Measurements from ENCODE around the gene OR4D10. TPM values are rescaled to one million over a fixed set of nuclear protein-coding genes. Genes with fewer than 3 reads are reported as not detected.

The OR4D10 gene
- polyA plus RNA-seq, 1 of the 3 experiments (the other 2 are of a cell fraction): not detected

GRCh38 chr11:59423835-59424234 is 49.3 kb upstream of the OR4D10 start:
- Histone ChIP-seq H4K20me1 (ENCODE audit: insufficient read depth) (no peaks in the 10 kb centered on the region), H3K27me3 (ENCODE audit: insufficient read depth) (peaks cover 3% of the 10 kb centered on the region; the same call in 1 of the 2 replicates), H3K4me2 (no peak overlapping the region), H3K9me2 (no peaks in the 10 kb centered on the region), H3K79me2 (ENCODE audit: insufficient read depth) (no peaks in the 10 kb centered on the region), H2AFZ (ENCODE audit: low read depth) (no peak overlapping the region), H3F3A (replicated peaks; ENCODE audit: insufficient read depth) (no peaks in the 10 kb centered on the region), H3K4me1 (ENCODE audit: control insufficient read depth in 1 of 2, insufficient read depth in 2 of 2, low read depth in 1 of 2, low read length in 1 of 2) (no peaks in the 10 kb centered on the region), H3K9ac (no peak overlapping the region), H3K36me3 (replicated peaks in 1 of 2; ENCODE audit: control insufficient read depth in 1 of 2, insufficient read depth in 2 of 2, low read length in 1 of 2) (no peaks in the 10 kb centered on the region), H3K4me3 (ENCODE audit: low read depth in 2 of 2, low read length in 1 of 2) (no peak overlapping the region), H3K27ac (ENCODE audit: low read depth in 2 of 2, low read length in 1 of 2) (no peak overlapping the region), H3K9me3 (no peaks in the 10 kb centered on the region)
- TF ChIP-seq USF1 (IDR thresholded peaks at IDR 0.05; ENCODE audit: borderline replicate concordance, low read depth) (no peak), GATA2 (CRISPR knock-in tag; IDR thresholded peaks at IDR 0.05) (no peak), NRF1 (IDR thresholded peaks at IDR 0.05; ENCODE audit: low read depth, low read length) (no peak), RCOR1 (IDR thresholded peaks at IDR 0.05; ENCODE audit: low read length) (no peak), CTCF (IDR thresholded peaks at IDR 0.05) (no peak), CHD2 (IDR thresholded peaks at IDR 0.05; ENCODE audit: low read length, partially characterized antibody) (no peak), FOSL2 (IDR thresholded peaks at IDR 0.05; ENCODE audit: borderline replicate concordance, low read depth) (no peak), EP300 (IDR thresholded peaks at IDR 0.05; ENCODE audit: borderline replicate concordance in 1 of 2, low read depth in 1 of 2, low read length in 1 of 2) (no peak), FOXJ3 (CRISPR knock-in tag; IDR thresholded peaks at IDR 0.05) (no peak), TAF1 (IDR thresholded peaks at IDR 0.05; ENCODE audit: borderline replicate concordance, low read depth, low read length) (no peak), ZBTB33 (IDR thresholded peaks at IDR 0.05; ENCODE audit: borderline replicate concordance, low read depth) (no peak), FOXM1 (IDR thresholded peaks at IDR 0.05; ENCODE audit: low read depth) (no peak)
- ChIA-PET POLR2A (no interaction called here), CTCF (no interaction called here)
- no peak for DNase-seq
- WGBS (ENCODE audit: low lambda C conversion rate): 2% methylated on average over 2 of the region's 2 CpGs

- Histone ChIP-seq H4K20me1 (ENCODE audit: insufficient read depth) (no peaks in the 10 kb centered on the region), H3K9ac (no peak overlapping the region), H3K9me3 (no peaks in the 10 kb centered on the region), H3K4me3 (ENCODE audit: low read depth in 2 of 2, low read length in 1 of 2) (no peak overlapping the region), H3F3A (replicated peaks; ENCODE audit: insufficient read depth) (no peaks in the 10 kb centered on the region), H3K27me3 (ENCODE audit: insufficient read depth) (peaks cover 4% of the 10 kb centered on the region; the same call in 1 of the 2 replicates), H3K27ac (ENCODE audit: low read depth in 2 of 2, low read length in 1 of 2) (no peak overlapping the region), H3K4me1 (ENCODE audit: control insufficient read depth in 1 of 2, insufficient read depth in 2 of 2, low read depth in 1 of 2, low read length in 1 of 2) (no peaks in the 10 kb centered on the region), H3K4me2 (no peak overlapping the region), H3K9me2 (no peaks in the 10 kb centered on the region), H3K36me3 (replicated peaks in 1 of 2; ENCODE audit: control insufficient read depth in 1 of 2, insufficient read depth in 2 of 2, low read length in 1 of 2) (no peaks in the 10 kb centered on the region), H2AFZ (ENCODE audit: low read depth) (no peak overlapping the region), H3K79me2 (ENCODE audit: insufficient read depth) (no peaks in the 10 kb centered on the region)
- 0% methylated on average over 4 of the region's 4 CpGs for WGBS (ENCODE audit: low lambda C conversion rate)
- ChIA-PET CTCF (no interaction called here), POLR2A (no interaction called here)
- DNase-seq: no peak
- no peak for TF ChIP-seq EZH2phosphoT487 (IDR thresholded peaks at IDR 0.05; ENCODE audit: borderline replicate concordance, low read depth)
- no peak for TF ChIP-seq TAF1 (IDR thresholded peaks at IDR 0.05; ENCODE audit: borderline replicate concordance, low read depth, low read length)
- no peak for TF ChIP-seq RXRA (IDR thresholded peaks at IDR 0.05; ENCODE audit: borderline replicate concordance, low read depth)
- no peak for TF ChIP-seq USF2 (IDR thresholded peaks at IDR 0.05; ENCODE audit: borderline replicate concordance, low read depth, low read length)
- TF ChIP-seq SIN3A (IDR thresholded peaks at IDR 0.05; ENCODE audit: borderline replicate concordance, low read depth, low read length): no peak
- no peak for TF ChIP-seq YY1 (IDR thresholded peaks at IDR 0.05; ENCODE audit: low read depth)
- no peak for TF ChIP-seq TEAD4 (IDR thresholded peaks at IDR 0.05; ENCODE audit: borderline replicate concordance, insufficient read depth)
- no peak for TF ChIP-seq MAX (IDR thresholded peaks at IDR 0.05; ENCODE audit: low read depth)
- no peak for TF ChIP-seq MEF2A (IDR thresholded peaks at IDR 0.05; ENCODE audit: borderline replicate concordance, low read depth)
- TF ChIP-seq CHD2 (IDR thresholded peaks at IDR 0.05; ENCODE audit: low read length, partially characterized antibody): no peak
- no peak for TF ChIP-seq FOXJ3 (CRISPR knock-in tag; IDR thresholded peaks at IDR 0.05)
These were observed 48.0 kb upstream of the OR4D10 start for GRCh38 chr11:59425131-59425530.
